Measurements from ENCODE around the gene WNK1.
A peak's percentile ranks its signal among the peaks of the same experiment; 100 is the strongest.
"Not testable (repeated sequence)": the region's sequence is repeated elsewhere in the genome, so short reads cannot be mapped to it uniquely, and the experiment has no call there.

Gene WNK1

GRCh38 chr12:751999-752694 lies at the start of gene WNK1:
Gene WNK1, plus strand, starts transcription at chr12:752579. Its CDS starts 987 bp downstream, at chr12:753566.
- DNase-seq, result peak; percentile 97

- DNase-seq, result no peak
Observed at GRCh38 chr12:704516-705242, 47.7 kb upstream of the WNK1 start.

GRCh38 chr12:708084-708483 lies 44.3 kb upstream of the WNK1 start:
- DNase-seq, result not testable (repeated sequence)

- no peak for DNase-seq
Observed at GRCh38 chr12:709455-710020, 42.8 kb upstream of the WNK1 start.

GRCh38 chr12:712172-712863 lies 40.1 kb upstream of the WNK1 start:
- DNase-seq, result no peak

GRCh38 chr12:713281-713875 lies 39.0 kb upstream of the WNK1 start:
- no peak for DNase-seq

- DNase-seq, result no peak
Observed at GRCh38 chr12:716506-716905, 35.9 kb upstream of the WNK1 start.

- no peak for DNase-seq
Observed at GRCh38 chr12:718756-719102, 33.6 kb upstream of the WNK1 start.

- no peak for DNase-seq
Observed at GRCh38 chr12:720231-720941, 32.0 kb upstream of the WNK1 start.

GRCh38 chr12:724194-724855 lies 28.1 kb upstream of the WNK1 start:
- peak; percentile 53 for DNase-seq

- DNase-seq, result no peak
Observed at GRCh38 chr12:725076-725475, 27.3 kb upstream of the WNK1 start.

GRCh38 chr12:726281-727140 lies 25.9 kb upstream of the WNK1 start:
- DNase-seq, result peak; percentile 29

- no peak for DNase-seq
Observed at GRCh38 chr12:727321-727720, 25.1 kb upstream of the WNK1 start.

GRCh38 chr12:728781-729180 lies 23.6 kb upstream of the WNK1 start:
- peak; percentile 57 for DNase-seq

- DNase-seq, result no peak
Observed at GRCh38 chr12:729221-729620, 23.2 kb upstream of the WNK1 start.

GRCh38 chr12:730550-730949 lies 21.8 kb upstream of the WNK1 start:
- no peak for DNase-seq

- DNase-seq, result no peak
Observed at GRCh38 chr12:737122-737739, 15.1 kb upstream of the WNK1 start.

GRCh38 chr12:738712-739111 lies 13.7 kb upstream of the WNK1 start:
- no peak for DNase-seq

- DNase-seq, result no peak
Observed at GRCh38 chr12:739349-739748, 13.0 kb upstream of the WNK1 start.

GRCh38 chr12:740921-741320 lies 11.5 kb upstream of the WNK1 start:
- DNase-seq, result no peak
